GM20431 (cell line): ENCODE measurements around the gene CADM2.
"Not testable (repeated sequence)": the region's sequence is repeated elsewhere in the genome, so short reads cannot be mapped to it uniquely, and the experiment has no call there.

Experiments used
- in situ Hi-C: fragments of 300-500 bp; cut with MseI, MboI; formaldehyde crosslinking; loops from one replicate; pipeline ENCODE4 v1.15.0; 2020; ENCODE audit warnings: low sequenced_read_pairs; ENCODE audit not compliant: unreplicated experiment

Gene CADM2

DNA sequence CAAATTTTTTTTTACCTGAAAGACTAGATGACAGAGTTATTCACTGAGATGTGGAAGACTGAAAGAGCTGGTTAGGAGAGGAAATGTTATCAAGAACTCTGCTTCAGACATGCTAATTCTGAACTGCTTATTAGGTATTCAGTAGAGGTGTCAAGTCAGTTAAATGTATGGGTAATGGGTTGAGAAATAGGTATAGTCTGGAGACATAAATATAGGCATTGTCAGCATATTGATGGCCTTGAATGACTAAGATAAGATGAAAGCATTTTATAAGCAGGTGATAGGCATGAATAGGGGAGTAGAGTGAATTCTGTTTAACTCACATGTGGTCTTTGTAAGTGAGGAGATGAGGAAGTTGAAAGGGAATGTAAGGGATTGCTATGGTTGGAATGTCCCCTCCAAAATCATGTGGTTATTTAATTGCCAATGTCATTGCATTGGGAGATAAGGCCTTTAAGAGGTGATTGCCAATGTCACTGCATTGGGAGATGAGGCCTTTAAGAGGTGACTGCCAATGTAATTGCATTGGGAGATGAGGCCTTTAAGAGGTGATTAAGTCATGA lies 904.2 kb downstream of the CADM2 start:
- in situ Hi-C loops, result no loop called here

DNA sequence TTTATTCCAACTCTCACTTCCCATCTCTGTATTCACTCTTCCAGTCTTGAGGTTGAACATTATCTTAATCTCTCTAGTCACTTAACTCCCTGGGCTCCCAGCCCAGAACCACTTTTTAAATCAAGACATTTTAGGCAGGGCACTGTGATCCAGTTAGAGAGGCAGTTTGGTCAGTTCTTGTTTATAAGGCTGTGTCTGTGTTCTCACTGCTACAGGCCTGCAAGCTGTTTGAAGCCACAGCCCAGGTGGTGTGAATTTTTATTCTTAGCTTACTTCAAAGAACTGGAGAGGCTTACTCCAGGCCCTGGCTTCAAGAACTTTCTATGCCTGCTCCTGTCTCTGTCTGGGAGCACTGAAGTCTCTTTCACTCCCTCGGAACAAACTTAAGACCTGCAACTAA lies 906.1 kb downstream of the CADM2 start:
- in situ Hi-C loops, result no loop called here

DNA sequence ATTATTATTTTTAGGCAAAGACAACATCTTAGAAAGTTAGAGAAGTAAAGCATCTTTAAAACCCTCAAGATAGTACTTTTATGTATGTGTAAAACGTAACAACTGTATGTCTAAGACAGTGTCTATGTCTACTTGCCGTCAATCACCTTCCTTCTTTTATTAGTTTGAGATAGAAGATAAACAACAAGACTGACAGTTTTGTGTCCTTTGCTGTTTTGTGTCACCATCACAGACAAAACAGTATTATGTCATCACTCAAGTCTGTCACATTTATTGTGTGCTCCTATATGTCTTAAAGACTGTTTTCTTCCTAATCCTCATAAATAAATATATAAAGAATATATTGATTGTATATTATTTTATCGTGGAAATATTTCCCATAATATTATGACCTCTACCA lies 908.3 kb downstream of the CADM2 start:
- in situ Hi-C loops, result no loop called here

DNA sequence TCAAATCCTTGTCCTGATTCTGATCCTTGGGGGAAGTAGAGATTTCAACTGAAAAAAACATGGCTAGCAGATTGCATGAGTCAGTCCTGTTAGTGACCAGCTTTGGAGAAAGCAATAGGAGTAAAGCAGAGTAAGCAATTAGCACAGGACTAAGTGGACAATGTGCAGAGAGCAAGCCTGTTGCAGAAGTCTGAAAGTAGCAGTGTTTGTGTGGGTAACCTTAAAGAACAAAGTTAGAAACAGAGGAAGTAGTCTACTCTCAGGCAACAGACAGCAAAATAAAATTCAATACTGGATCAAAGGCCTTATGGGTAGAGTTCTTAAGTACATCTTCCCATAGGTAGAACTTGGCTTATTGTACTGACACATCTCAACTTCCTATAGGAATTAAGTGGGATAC lies 916.8 kb downstream of the CADM2 start:
- in situ Hi-C loops, result no loop called here

DNA sequence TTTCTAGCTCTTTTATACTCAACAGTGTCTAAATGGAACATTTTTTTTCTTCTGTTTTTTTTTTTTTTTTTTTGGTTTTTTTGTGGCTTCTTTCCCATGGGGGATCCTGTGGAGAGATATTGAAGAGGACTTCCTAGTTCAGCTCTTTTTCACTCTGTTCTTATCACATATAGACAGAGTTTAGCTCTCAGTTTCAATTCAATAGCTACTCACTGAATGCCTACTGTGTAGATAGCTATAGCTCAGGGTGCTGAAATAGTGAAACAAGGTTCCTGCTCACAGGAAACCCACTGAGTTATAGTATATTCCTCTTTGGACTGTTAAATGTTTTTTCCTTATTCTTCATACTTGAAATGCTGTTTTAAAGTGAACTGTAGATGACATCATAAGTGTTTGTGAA lies 918.8 kb downstream of the CADM2 start:
- in situ Hi-C loops, result no loop called here

DNA sequence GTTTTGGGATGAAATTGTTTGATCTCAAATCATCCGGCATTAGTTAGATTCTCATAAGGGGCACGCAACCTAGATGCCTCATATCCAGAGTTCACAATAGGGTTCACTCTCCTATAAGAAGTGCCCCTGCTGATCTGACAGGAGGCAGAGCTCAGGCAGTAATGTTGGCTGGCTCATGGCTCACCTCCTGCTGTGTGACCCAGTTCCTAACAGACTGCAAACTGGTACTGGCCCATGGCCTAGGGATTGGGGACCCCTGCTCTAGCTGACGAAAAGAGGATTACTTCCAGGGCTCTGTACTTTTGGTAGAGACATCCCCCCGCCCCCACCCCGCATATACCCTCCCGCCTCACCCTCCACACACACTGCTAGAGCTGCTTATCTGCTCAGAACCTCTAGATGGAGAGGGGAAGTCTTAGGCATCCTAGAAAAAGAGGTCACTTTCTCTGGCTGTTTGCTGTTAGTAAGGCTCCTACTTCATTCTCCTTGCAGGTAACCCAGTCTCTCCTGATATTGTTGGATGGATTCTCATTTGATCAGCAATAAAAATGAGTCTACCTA lies 923.1 kb downstream of the CADM2 start:
- in situ Hi-C loops, result no loop called here

DNA sequence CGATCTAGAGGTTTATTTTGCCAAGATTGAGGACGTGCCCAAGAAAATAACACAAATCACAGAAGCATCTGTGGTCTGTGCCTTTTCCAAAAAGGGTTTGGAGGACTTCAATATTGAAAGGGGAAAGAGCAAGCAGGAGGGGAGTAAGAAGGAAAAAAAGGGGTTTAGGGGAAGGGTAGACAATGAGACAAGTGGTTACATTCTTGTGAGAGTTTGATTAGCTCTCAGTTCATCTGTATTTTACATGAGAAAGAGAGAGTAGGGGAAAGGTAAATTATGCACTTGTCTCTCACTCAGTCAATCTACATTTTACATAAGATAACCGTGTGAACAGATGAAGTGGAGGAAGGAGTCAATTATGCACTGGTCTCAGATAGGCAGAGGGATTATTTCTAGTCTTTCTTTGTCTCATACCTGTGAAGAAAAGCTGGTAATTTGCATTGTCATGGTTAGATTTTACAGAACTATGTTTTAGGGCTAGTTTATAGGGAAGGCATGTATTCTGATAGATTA lies 931.3 kb downstream of the CADM2 start:
- in situ Hi-C loops, result no loop called here

DNA sequence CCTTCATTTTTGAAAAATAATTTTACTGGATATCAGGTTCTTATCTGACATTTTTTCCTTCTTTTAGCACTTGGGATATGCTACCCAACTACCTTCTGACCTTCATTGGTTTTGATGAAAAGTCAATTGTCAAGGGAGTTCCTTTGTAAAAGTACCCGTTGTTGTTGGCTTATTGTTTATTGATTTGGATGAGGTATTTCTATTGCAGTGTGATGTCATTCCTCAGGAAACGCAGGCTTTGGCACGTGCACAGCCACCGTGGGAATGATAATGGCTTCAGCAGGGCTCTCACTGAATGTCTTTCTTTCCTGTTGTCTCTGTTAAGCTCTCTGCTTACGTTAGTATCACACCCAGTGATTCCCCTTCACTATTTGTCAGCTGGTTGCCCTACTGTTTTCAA lies 944.6 kb downstream of the CADM2 start:
- in situ Hi-C loops, result no loop called here

DNA sequence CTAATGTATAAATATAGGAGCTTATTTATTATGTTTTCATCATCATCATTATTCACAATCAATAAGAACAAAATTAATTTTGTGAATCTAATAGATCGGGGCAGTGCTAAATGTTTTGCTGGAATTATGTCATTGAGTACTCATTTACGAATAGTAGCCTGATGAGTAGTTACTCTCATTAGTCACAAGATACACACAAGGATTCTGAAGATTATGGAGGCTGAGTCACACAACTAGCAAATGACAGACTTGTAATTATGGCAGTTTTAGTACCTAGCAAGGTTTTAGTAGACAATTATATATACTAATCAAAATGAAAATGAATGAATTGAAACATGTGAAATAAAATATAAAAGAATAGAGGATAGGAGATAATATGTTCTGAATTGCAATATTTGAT lies 954.2 kb downstream of the CADM2 start:
- in situ Hi-C loops, result no loop called here

DNA sequence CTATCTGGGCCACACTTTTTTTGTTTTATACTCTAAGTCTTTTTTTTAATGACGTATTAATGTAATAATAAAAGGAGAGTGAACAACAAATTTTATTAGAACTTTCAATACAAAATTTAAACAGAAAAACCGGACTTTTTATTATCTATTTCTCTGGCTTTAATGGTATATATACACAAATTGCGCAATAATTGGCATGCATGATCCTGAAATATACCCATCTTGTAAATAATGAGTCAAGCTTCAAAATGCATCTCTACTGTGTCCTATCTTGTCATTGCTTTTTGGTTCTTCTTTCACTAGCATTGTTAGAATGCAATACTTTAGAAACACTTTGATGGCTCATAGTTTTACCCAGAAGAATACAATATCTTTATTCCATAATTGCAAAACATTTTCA lies 963.6 kb downstream of the CADM2 start:
- in situ Hi-C loops, result no loop called here

DNA sequence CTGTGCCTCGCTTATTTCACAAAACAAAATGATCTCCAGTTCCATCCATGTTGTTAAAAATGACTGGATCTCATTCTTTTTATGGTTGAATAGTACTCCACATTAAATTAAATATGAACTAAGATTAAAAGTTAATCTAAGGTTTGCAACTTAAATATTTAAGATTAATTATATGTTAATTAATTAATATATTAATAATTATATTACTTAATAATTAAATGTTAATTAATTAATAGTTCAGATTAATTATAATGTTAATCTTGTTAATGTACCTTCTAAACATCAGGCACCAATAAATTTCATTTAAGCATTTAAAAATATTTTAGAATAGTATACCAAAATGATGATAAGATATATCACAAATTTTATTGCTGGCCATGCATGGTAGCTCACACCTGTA lies 971.9 kb downstream of the CADM2 start:
- in situ Hi-C loops, result no loop called here

DNA sequence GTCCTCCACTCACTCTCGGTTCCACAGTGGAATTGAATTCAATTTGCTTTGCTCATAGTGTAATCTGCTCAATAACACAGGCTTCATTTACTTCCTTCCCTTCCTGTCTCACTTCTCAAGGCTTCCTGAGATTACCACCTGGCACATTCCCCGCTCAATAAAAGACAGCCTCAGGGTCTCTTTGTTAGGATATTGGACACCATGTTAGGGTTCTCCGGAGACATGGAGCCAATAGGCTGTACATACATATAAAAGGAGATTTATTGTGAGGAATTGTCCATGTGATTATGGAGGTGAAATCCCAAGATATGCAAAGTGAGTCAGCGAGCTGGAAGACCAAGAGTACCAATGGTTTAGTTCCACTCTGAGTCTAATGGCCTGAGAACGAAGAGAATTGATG lies 974.5 kb downstream of the CADM2 start:
- in situ Hi-C loops, result no loop called here

DNA sequence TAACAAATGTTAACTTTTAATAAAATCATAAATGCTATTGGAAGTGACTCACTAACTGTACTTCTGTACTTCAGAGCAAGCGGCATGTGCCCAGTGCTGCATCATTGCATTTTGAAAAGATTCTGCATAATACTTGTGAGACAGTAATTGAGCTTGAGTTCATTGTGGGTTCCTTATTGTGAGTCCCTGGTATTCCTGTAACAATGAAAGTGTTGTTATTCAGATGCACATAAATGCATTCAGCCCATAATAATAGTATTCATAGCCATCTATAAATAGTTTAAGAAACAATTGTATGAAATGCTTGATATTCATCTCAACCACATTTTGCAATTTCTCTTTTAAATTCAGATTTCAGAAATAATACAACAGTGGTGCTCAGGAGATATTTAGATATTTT lies 976.4 kb downstream of the CADM2 start:
- in situ Hi-C loops, result no loop called here

DNA sequence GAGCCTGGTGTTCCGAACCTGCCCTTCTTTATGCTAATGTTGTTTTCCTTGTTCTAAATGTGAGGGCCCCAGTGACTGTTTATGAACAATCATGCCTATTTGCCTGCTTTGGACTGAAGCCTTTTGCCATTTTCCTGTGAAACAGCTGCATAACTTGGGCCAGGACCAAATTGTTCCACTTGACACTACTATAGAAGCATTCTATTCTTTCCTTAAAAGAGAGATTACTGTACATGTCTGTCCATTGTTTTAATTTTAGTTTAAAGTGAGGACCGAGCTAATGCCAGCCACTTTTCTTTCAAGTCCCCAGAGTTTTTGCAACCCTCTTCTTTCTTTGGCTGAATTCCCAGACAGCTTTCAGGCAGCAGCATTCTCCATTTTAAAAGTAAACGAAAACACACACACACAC lies 980.3 kb downstream of the CADM2 start:
- in situ Hi-C loops, result no loop called here

DNA sequence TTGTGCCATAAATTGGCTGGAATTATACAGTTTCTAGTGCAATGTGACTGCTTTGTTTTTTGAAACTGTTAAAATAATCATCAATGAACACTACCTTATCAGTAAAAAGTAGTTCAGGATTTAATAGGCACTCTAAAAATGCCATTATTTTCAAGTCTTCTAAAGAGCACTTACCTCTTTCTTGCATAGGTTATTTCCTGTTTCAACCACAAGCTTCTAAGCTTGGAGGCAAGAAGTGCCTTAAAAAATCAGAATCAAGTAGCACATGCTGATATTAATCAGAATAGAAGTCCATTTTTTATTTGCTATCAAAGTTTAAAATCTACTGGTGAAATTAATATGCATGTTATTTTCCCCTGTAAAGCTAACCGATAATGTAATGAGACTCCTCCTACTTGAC lies 991.6 kb downstream of the CADM2 start:
- in situ Hi-C loops, result no loop called here

DNA sequence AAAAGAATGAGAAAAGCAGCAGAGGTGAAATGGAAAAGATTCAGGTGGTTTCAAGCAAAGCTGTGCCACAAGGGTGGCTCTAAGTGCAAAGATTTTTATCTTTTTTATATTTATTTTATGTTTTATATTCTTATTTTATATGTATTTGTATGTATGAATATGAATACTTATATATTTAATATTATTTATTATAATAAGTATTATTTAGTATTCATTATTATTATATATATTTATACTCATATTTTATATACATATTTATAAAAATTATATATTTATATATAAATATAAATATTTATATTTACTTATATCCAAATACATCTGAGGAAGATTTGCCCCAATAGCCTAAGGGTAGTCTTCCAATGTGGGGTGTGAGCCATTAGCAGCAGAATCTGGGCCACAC lies 1002.0 kb downstream of the CADM2 start:
- in situ Hi-C loops, result no loop called here

DNA sequence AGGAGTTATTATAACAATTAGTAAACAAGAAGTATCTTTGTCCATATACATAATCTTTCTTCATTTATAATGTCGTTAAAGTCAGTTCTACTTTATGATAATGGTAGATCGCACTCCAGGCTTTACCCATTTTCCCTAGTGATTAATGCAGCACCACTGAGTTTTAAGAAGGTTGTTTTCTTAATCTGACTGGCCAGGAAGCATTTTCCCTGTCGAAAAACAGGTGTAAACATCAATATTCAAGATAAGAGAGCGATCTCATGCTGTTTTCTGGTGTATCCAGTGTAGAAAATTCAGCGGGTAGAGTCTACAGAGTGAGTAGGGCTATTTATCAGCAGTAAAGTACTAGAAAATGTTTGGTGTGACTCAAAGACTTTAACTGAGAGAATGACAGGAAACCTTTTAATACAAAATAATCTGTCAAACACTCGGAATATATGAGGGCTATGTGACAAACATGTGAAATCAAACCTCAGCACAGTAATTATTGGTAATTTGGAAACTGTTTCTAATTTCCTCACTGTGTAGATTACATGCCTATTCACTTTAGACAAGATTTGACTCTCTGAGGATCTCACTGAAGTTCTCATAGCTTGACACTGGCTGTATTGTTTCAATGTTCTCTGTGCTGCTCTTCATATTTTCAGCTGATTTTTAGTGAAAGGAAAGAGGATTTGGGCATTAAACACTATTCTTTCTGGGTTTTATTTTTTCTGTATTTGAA lies 1019.0 kb downstream of the CADM2 start:
- in situ Hi-C loops, result no loop called here

DNA sequence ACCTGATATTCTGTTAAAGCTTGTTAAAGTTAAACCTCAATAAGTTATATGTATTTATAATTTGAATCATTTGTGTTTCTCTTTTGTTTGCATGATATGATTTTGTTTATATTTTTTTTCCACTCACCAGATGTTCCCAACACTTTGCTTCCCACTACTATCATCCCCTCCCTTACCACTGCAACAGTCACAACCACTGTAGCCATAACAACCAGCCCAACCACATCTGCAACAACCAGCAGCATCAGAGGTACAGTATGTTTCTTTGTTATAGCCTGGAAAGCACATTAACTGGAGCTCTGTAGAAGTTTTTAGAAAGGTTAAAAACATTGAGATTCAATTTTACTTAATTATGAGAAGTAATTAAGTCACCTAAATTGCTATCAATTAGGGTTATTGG lies 1020.2 kb downstream of the CADM2 start:
- in situ Hi-C loops, result no loop called here

DNA sequence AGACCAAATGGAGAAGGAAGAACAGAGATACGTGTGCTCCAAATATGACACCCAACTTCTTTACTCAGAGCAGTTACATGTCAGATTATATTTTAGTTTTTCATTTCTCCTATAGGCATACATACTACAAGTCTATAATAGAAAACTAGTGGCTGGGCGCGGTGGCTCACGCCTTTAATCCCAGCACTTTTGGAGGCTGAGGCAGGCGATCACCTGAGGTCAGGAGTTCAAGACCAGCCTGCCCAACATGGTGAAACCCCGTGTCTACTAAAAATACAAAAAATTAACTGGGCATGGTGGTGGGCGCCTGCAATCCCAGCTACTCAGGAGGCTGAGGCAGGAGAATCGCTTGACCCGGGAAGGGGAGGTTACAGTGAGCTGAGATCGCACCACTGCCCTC lies 1030.8 kb downstream of the CADM2 start:
- in situ Hi-C loops, result not testable (repeated sequence)

DNA sequence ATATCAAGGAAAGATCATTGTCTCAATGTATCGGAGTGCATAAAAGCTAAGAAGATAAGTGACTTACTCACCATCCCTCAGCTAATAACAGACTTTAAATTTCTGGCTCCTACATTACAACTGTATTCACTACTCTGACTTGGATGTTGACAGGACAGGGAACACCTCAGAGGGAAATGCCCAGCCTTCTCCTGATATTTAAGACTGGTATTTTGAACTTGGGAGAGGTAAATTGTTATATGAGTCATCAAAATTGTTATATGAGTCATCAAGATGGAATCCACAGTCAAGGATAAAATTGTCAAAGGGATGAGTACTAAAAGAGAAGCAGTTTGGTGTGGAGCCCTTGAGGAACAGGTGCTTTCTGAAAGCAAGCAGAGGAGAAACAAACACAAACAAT lies 1070.8 kb downstream of the CADM2 start:
- in situ Hi-C loops, result no loop called here

DNA sequence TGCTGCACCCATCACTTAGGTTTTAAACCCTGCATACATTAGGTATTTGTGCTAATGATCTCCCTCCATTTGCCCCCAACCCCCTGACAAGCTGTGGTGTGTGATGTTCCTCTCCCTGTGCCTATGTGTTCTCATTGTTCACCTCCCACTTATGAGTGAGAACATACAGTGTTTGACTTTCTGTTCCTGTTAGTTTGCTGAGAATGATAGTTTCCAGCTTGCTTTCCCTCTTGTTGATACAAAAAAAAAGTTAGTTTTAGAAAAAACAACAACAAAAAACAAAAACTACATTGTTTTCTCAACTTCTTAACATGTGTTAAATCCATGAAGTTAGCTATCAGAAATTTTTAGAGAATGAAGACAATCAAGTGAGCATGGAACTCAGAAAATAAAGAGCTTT lies 1079.1 kb downstream of the CADM2 start:
- in situ Hi-C loops, result no loop called here
